ENCODE results near the gene SNRNP35.
"Not testable (repeated sequence)": the region's sequence is repeated elsewhere in the genome, so short reads cannot be mapped to it uniquely, and the experiment has no call there.

Gene SNRNP35

GRCh38 chr12:123457980-123458779 lies at the start of gene SNRNP35:
SNRNP35 (plus strand) TSS chr12:123458139; CDS start chr12:123465541, 7,402 bp downstream.
- DNase-seq = no peak

DNA sequence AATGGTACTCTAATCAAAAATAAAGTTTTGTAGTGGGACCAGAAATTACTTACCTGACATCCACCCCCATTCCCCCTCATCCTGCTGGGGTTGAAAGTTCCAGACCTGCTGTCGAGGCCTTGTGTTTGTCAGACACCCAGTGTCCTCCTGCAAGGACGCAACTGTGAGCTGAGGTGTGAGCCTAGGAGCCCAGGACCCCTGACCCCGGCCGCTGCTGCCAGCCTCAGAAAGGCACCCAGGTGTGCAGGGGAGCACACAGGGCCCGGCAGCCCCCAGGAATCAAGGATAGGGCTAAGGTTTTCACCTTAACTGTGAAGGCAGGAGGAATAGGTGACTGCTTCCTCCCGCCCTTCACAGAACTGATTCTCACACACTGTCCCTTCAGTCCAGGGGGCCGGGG lies 49.3 kb upstream of the SNRNP35 start:
- not testable (repeated sequence) for DNase-seq

GRCh38 chr12:123409284-123410040 lies 48.5 kb upstream of the SNRNP35 start:
- DNase-seq = not testable (repeated sequence)

- no peak for DNase-seq
These were observed 47.9 kb upstream of the SNRNP35 start for GRCh38 chr12:123410041-123410412.

GRCh38 chr12:123421314-123421713 lies 36.6 kb upstream of the SNRNP35 start:
- DNase-seq = no peak

- no peak for DNase-seq
These were observed 30.7 kb upstream of the SNRNP35 start for GRCh38 chr12:123427036-123427769.

GRCh38 chr12:123428591-123428990 lies 29.3 kb upstream of the SNRNP35 start:
- DNase-seq = no peak

GRCh38 chr12:123429101-123429500 lies 28.8 kb upstream of the SNRNP35 start:
- not testable (repeated sequence) for DNase-seq

- not testable (repeated sequence) for DNase-seq
These were observed 25.8 kb upstream of the SNRNP35 start for GRCh38 chr12:123431951-123432817.

GRCh38 chr12:123433615-123434014 lies 24.3 kb upstream of the SNRNP35 start:
- no peak for DNase-seq

DNA sequence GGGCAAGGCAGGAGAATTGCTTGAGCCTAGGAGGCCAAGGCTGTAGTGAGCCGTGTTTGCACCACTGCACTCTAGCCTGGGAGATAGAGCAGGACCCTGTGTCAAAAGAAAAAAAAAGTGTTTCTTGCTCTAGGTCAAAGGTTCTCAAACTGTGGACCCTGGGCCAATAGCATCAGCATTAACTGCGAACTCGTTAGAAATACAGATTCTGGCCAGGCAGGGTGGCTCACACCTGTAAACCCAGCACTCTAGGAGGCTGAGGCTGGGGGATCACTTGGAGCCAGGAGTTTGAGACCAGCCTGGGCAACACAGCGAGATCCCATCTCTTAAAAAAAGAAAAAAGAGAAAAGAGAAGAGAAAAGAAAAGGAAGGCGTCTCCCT lies 22.3 kb upstream of the SNRNP35 start:
- no peak for DNase-seq

DNA sequence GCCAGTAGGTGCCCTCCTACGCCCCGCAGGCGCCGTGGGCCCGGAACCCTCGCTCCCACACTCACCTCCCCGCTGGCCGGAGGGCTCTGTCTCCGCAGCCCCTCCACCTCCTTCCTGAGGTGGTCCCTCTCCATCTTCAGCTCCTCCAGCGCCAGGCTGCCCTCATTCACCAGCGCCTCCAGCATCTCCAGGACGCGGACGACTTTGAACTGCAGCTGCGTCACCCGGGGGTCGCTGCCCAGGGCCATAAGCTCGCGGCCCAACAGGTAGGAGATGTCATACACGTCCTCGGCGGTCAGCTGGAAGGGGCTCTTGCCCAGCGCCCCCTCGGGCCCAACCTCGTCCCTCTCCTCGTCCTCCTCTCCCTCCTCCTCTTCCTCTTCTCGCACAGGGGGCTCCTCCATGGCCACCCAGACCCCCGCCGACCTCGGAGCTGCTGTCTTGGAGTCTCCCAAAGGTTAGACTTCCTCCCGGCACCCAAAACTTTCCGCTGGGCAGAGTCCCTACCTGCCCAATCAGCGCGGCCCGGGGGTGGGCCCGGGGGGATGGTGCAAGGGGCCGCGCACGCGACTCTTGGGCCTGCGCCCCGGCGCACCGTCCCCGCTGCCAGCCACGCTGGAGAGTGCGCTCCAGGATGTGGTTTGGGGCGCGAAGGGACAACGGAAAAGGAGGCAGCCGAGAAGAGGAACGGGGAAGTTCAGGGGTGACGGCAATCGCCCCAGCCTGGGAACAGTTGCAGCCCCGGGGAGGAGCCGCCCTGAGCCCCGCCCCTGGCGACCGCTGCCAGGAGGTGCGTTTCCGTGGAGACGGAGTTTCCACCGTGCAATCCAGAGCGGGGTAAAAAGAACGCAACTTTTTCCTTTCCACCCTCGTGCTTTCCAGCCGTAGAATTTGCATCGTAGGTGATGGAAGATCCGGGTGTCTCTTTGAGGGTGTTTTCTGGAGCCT lies 21.6 kb upstream of the SNRNP35 start, which contains the start of gene RILPL2:
Gene RILPL2, minus strand, starts transcription at position 668 of the 948 bp plus-strand sequence. Its CDS starts 264 bp downstream, at position 404.
- DNase-seq = peak; percentile 69

GRCh38 chr12:123441523-123442164 lies 16.3 kb upstream of the SNRNP35 start:
- DNase-seq = no peak

DNA sequence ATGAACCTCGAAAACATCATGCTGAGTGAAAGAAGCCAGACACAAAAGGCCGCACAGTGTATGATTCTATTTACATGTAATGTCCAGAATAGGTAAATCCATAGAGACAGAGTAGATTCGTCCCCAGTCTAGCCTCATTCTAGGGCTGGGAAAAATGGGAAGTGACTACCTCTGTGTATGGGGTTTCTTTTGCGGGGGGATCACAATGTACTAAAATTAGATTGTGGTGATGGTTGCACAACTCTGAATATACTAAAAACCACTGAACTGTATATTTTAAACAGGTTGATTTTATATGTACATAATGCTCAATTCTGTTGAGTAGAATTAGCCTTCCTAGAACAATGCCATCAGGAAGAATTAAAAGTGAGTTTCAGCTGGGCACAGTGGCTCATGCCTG lies 15.2 kb upstream of the SNRNP35 start:
- no peak for DNase-seq

GRCh38 chr12:123444092-123445026 lies 13.6 kb upstream of the SNRNP35 start:
- DNase-seq = no peak

- no peak for DNase-seq
These were observed 12.3 kb upstream of the SNRNP35 start for GRCh38 chr12:123445388-123446332.

GRCh38 chr12:123446333-123446713 lies 11.6 kb upstream of the SNRNP35 start:
- no peak for DNase-seq

- DNase-seq = no peak
These were observed 8.6 kb upstream of the SNRNP35 start for GRCh38 chr12:123449249-123449733.
